NCI-H1048 (cell line): ENCODE results near the gene RNF32.
"Not testable (repeated sequence)": the region's sequence is repeated elsewhere in the genome, so short reads cannot be mapped to it uniquely, and the experiment has no call there.

ENCODE experiments used
- DNase-seq: peaks from one replicate; lab custom pipeline; 2025; lab: John Stamatoyannopoulos, UW

Gene RNF32

DNA sequence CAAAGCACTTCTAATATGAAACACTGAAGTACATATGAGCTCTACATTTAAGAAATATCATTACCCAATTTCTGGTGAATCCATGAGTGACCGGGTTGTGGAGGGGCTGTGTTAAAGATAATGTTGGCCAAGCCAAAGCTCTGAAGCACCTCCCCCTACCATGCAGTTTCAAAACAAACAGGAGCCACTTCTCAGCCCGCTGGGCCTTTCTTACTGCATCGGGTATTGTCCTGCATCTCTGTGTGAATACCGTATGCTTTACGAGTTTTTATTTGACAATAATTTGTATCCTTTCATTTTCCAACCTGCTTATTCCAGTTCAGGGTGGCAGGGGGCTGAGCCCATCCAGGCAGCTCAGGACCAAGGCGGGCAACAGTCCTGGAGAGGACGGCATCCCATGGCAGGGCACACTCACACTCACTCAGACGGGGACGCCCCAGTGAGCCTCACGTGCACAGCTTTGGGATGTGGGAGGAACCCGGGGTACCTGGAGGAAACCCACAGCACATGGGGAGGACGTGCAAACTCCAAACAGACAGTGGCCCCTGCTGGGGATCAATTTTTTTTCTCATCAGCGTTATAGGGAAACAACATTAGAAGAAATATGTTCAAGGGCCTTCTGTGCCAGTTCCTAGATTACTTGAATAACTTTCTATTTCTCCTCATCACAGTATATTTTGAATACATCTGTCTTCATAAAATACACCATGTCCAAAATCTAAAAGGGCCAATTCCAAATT lies 1.9 kb downstream of the RNF32 start:
- no peak for DNase-seq

DNA sequence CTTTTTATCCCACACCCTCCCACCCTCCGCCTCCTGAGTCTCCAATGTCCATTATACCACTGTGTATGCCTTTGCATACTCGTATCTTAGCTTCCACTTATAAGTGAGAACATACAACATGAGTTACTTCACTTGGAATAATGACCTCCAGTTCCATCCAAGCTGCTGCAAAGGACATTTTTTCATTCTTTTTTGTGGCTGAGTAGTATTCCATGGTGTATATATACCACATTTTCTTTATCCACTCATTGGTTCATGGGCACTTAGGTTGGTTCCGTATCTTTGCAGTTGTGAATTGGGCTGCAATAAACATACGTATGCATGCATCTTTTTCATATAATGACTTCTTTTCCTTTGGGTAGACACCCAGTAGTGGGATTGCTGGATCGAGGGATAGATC lies 6.8 kb downstream of the RNF32 start:
- not testable (repeated sequence) for DNase-seq

- DNase-seq: no peak
These were observed 9.5 kb downstream of the RNF32 start for GRCh38 chr7:156650042-156650441.

DNA sequence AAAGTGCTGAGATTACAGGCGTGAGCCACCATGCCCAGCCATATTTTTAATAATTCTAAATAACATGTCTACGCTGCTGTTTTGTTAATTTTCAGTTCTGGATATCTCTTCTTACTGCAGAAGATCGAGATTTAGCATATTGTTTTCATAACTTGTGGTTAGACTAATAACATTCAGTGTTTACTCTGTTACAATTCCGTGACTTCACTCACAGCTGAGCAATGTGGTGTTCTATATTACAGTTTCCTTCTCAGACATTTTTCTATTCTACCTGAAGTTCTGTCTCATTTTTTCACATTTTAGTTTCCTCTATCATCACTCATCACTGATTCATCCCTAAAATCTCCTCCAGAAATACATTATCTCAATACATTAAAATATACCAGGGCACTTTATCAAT lies 10.9 kb downstream of the RNF32 start:
- no peak for DNase-seq

DNA sequence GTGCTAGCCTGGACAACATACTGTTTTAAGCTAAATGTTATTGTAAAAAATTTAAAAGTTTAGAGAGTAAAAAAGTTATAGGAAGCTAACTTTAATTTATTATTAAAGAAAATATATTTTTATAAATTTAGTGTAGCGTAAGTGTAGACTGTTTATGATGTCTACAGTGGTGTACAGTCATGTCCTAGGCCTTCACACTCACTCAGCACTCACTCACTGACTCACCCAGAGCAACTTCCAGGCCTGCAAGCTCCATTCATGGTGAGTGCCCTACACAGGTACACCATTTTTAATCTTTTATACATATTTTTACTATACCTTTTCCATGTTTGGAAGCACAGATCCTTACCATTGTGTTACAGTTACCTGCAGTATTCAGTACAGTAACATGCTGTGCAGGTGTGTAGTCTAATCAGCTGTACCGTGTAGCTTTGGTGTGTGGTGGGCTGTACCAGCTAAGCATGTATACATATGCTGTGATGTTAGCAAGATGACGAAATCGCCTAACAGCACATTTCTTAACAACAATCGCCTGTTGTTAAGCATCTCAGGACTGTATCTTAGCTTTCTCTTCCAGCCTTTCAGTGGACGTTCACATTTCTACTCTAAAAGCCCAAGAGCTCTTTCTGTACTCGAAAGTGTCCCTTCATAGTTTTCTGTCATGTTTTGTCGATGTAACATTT lies 12.5 kb downstream of the RNF32 start:
- no peak for DNase-seq

- DNase-seq: no peak
These were observed 14.1 kb downstream of the RNF32 start for GRCh38 chr7:156654511-156655234.

DNA sequence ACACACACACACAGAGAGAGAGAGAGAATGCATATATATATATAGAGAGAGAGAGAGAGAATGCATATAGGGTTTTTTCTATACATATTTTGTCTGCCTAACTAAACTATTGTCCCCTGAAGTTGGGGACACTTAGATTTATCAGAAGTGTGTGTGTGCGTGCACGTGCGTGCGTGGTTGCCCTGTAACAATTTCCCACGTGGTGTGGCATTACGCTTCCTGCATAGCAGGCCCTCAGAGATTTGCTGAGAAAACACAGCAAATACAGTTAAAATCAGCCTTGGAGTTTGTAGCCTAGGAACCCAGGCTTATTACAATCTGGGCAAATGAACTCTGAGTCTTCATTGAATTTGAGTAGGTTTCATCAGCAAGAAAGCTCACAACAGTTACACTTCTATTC lies 14.7 kb downstream of the RNF32 start:
- DNase-seq: no peak

GRCh38 chr7:156655983-156656382 lies 15.4 kb downstream of the RNF32 start:
- no peak for DNase-seq

- DNase-seq: no peak
These were observed 16.0 kb downstream of the RNF32 start for GRCh38 chr7:156656598-156656997.

DNA sequence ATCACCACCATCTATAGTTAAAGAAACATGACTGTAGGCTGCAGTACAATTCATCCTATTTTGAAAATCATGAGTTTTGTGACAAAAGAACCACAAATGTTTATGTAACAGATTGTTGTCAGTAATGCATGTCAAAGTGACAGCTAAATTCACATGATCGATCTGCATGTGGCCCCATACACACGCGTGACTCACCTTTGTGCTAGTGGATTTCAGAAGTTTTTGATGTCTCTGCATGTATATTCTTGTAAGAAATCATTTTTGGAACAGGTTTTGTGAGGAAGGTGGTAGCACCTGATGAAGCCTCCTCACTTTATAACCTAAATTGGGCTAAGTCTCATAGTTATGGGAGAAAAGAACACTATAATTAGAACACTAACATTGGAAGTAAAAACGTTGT lies 17.1 kb downstream of the RNF32 start:
- no peak for DNase-seq

DNA sequence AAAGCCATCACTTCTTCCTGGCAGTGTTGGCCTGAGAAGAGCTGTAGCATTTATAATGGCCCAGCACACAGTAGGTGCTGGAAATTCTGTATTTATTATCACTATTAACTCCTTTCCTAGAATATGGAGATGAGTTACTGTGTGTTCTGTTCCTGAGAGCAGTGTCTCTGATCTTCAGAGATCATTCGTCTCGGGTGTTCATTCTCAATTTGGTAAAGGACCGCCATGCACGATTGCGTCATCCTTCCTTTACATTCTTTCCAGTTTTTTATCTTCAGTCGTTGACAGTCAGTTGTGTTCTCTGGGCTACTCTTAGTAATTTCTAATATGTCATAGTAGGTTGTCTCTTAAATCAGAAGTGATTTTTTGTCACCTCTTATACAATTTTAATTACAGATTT lies 18.6 kb downstream of the RNF32 start:
- no peak for DNase-seq

DNA sequence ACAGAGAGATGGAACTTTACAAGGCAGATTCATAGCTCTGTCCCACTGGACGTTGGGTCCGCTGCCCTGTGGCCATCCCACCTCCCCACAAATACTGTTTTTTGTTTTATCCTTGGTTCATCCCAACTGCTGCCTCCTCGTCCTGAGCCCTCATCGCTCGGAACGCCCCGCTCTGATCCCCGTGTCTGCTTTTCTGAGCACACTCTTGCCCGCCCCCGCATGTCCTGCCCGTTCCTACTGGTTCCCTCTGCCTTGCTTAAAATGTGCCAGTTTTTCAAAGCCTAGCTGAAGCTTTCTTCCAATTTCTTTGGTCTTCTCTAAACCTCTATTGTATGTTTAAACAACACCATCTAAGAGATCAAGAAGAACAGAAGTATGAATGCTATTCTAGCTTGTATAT lies 19.4 kb downstream of the RNF32 start:
- no peak for DNase-seq

- DNase-seq: no peak
These were observed 21.1 kb downstream of the RNF32 start for GRCh38 chr7:156661637-156662036.

DNA sequence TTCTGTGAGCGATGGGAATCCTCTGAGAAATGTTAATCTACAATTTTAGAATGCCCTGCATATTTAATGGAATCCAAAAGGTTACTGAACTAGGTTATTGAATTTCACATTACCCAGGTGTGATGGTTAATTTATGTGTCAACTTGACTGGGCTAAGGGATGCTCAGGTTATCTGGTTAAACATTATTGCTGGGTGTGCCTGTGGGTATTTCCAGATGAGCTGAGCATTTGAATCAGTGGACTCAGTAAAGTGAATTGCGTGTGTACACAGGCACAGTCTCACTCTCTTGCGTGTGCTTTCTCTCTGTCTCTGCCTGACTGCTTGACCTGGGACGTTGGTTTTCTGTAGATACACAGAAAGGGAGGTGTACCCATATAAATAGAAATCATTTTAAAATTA lies 21.7 kb downstream of the RNF32 start:
- no peak for DNase-seq

GRCh38 chr7:156665101-156665500 lies 24.5 kb downstream of the RNF32 start:
- no peak for DNase-seq

DNA sequence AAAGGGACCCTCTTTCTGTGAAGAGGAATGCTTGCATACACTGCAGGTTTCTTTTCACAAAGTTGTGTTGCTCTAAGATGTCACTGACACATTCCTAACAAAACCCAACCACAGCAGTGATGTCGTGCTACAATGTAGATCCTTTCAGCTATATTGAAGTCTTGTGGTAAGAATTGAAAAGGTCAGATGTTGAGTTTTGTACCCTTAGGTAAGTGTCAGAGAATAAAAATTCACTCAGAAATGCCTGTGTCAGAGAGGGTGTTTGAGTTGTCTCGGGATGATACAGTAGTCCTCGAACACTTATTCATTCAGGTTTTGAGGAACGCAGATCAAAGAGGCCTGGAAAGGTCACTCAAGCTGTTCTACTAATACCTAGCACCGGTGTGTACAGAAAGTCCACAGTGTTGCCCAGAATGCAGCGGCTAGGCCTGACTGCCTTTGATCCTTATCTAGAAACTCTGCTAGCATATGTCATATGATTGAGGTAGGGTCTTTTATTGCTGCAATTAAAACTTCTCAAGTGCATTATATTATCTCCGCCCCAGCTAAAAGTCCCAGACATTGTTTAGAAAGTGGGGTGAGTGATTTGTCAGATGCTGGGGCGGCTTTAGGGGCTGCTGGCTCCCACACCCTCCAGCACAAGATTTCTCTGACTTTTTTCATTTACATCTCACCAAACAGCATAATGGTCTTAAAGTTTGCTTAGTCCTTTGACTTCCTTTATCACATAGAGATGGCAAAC lies 26.0 kb downstream of the RNF32 start:
- no peak for DNase-seq

- DNase-seq: no peak
These were observed 26.5 kb downstream of the RNF32 start for GRCh38 chr7:156667110-156667426.

GRCh38 chr7:156668130-156668741 lies 27.7 kb downstream of the RNF32 start:
- DNase-seq: no peak

DNA sequence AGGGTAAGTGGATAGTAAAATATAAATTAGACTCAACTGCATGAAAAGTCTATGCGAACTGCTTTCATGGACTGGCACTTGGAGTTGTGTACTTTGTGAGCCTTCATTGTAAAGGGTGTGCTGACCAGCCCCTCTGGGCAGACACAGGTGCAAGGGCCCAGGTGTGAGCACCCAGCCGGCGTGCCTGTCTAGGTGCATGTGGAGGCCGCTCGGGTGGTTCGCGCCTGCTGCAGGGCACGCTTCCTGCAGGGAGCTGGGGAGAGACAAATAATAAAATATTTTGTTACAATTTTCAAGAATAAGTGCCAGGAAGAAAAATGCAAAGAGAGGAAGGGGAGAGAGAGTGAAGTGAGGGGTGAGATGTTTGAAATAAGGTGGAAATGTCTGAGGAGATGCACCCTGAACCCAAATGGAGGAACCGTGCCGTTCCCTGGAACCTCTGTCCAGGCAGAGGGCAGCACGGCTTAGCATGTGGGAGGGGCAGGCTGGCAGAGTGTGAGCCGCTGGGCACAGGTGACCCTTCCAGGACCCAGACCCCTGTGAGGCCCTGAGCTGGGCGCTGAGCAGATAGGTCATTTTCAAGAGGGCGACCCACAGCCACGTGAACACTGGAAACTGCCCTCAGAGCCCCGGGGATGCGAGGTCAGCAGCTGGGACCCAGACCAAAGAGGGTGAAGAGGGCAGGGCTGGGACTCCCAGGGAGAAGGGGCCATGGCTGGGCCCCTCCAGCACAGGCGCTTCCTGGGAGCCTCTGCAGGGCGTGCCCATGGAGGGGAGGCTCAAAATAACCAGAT lies 28.7 kb downstream of the RNF32 start:
- DNase-seq: no peak

GRCh38 chr7:156673454-156673853 lies 32.9 kb downstream of the RNF32 start:
- DNase-seq: no peak

GRCh38 chr7:156673902-156674301 lies 33.3 kb downstream of the RNF32 start:
- DNase-seq: no peak
